Activated naive CD4-positive, alpha-beta T cell treated with anti-CD3 and anti-CD28 coated beads, Interleukin-2, amount 50 U/mL, for 16 hours (primary cell): ENCODE measurements around the gene HOXA6.

Experiments used
- DNase-seq: peaks from one replicate; pipeline ENCODE4 v3.0.0-alpha.2; 2020

HOXA6 gene

DNA sequence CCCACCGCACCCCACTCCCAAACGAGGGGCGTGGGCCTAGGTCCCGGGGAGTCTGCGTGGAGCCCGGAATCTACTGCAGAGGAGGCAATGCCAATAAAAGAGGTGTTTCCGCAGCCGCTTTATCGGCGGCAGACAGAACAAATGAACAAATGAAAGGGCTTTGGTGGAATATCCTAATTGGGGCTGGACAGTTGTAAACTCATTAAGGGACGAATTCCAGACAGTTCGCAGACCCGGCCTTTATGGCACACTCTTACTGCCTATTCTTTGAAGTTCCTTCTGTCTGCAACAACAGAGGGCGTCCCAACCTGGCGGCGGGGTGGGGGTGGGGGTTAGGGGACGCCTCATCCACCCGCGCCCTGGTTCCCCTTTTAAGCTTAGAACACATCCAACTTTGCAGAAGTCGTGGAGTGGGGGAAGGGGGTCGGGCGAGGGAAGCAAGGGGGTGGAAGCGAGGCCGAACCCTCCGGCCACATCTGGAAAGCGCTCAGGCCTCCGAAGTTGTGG, 13.7 kb upstream of the HOXA6 start:
- no peak for DNase-seq

DNA sequence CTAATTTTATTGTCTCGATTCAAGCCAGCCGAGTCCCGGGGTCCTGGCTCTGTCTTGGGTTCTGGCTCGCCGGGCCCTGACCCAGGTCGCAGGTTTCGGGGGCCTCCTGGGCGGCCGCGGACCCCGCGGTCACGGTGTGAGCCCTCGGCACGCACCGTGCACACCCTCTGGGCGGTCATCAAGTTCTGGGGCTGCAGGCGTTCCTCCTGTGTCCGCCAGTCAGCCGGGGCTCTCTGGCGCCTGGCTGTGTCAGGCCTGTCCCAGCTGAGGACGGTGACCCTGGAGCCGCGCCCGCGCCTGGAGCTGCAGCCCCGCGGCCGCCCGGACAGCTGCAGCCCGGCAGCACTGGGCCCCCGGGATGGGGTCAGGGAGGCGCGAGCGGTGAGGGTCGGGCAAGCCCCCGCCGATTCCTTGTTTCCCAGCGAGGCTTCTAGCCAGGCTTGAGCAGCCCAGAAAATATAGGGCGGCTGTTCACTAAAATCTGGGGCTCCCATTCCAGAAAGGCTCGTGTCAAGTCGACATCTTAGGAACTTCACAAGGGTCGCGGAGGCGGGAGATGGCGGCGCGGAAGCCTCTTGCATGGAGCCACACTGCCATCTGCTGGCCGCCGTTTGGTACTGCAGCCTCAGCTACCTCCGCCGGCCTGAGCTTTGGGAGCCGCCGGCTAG, 13.1 kb upstream of the HOXA6 start:
- peak; percentile 85 for DNase-seq

- DNase-seq, result peak; percentile 27
These were observed 12.6 kb upstream of the HOXA6 start for GRCh38 chr7:27160145-27160545.

- DNase-seq, result no peak
These were observed 11.9 kb upstream of the HOXA6 start for GRCh38 chr7:27159266-27160144.

GRCh38 chr7:27158436-27159265, 11.1 kb upstream of the HOXA6 start:
- no peak for DNase-seq

DNA sequence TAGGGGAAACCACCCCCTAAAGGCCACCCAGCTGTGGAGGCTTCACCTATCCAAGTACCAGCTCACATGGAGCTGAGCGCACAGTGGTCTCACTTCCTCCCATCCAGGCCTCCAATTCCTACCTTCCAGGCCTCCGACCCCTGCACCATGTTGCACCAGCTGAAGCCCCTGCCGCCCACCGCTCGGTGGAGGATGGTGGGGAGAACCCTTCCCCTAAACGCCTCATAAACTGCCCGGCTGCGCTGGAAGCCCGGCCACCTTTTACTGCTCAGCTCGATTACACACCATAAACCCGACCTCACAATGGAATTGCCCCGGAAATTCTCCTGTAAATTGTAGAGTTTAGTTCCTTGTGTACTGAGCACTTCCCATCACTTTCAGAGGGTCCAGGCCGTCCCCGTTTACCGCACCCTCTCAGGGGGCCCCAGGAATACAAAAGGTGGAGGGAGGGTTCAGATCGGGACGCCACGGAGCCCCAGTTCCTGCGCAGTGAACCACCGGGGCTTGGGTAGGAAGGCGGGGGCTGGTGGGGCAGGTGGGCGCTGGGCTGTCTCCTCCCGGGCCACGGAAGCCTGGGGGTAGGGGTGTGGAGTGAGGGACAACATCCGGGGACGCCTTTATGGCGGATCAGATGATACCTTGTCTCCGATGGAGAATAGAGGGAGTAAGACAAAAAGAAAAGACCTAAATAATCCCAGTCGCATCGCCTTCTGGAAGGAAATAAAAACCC, 10.3 kb upstream of the HOXA6 start:
- no peak for DNase-seq

DNA sequence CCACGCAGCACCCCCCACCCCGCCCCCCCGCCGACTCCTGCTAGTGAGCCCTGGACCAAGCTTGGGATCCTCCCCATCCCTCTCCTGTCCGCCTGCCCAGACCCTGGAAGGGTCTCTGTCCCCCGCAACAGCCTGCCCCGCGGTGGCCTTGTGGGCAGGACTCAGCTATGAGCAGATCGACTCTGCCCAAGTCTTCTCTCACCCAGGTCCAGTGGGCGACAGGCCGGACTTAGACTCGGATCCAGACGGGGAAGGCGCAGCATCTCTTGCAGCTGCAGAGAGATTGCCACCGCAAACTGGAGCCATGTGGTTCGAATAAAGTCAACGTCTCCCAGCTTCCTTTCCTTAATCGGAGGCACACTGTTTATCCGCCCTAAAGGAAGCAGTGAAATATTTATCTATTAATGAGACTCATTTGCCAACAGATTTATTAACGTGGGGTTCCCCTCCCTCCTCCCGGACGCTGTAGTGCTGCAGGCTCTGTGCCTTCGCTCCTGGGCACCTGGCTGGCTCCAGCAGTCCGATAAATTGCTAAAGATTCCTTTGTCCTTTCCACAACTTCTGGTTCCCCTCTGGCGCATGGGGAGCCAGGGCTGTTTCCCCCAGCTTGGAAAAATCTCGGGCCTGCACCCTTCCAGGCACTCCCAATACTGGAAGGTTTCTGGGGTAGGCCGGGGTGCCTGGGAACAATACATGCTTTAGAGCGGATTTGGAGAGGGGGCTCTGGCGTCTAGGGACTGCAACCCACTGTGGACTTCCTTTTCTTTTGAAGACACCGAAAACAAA, 9.5 kb upstream of the HOXA6 start:
- no peak for DNase-seq

GRCh38 chr7:27156508-27156898, 8.9 kb upstream of the HOXA6 start, which contains the start of gene HOXA7:
HOXA7 (minus strand) TSS chr7:27156675; CDS start chr7:27156545, 130 bp downstream.
- DNase-seq, result no peak

DNA sequence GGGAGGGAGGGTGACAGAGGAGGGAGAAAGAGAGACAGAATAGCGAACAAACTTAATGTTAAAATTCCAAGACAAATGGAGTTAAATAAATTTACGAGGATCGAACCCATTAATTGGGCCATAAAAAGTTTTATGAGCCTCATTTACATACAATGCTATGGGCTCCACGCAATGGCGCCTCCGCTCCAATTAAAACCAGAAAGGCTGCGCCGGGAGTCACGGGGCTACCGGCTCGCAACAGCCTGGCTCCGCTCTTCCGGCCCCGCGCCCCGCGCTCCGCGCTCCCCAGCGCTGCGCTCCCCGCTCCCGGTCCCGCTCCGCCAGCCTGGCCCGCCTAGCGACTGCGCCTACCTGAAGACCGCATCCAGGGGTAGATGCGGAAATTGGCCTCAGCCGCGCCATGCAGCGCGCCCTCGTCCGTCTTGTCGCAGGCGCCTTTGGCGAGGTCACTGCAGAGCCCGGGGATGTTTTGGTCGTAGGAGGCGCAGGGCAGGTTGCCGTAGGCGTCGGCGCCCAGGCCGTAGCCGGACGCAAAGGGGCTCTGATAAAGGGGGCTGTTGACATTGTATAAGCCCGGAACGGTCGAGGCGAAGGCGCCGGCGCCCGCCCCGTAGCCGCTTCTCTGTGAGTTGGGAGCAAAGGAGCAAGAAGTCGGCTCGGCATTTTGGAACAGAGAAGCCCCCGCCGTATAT, 8.4 kb upstream of the HOXA6 start:
- no peak for DNase-seq

DNA sequence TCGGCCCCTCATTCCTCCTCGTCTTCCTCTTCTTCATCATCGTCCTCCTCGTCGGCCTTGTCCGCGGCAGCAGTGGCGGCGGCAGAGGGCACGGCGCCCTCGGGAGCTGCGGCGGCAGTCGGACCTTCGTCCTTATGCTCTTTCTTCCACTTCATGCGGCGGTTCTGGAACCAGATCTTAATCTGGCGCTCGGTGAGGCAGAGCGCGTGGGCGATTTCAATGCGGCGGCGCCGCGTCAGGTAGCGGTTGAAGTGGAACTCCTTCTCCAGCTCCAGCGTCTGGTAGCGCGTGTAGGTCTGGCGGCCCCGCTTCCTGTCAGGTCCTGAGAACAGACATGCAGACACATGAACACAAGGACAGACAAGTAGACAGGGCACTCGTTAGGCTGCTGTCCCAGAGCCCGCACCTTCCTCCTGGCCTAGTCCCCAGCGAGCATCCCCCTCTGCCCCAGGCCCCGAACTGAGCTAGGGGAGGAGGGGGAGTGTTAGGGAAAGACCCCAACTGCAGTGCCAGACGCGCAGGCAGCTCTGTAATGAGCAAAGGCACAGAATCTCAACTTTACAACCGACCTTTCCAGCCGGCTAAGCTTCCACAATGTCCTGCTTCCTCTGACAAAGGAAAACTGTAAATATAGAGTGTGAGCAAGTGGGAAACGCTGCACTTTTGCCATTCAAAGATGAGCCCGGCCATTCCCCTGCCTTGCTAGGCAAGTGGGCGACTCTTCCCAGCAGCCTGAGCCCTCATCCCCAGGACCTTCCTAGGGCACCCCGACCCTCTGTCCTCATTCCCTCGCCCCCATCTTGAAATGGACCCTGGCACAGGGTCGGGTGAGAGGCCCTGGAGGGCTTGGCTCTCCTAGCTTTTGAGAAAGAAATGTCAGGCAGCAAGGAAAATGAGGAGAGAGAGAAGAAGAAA, 7.6 kb upstream of the HOXA6 start:
- DNase-seq, result peak; percentile 57

DNA sequence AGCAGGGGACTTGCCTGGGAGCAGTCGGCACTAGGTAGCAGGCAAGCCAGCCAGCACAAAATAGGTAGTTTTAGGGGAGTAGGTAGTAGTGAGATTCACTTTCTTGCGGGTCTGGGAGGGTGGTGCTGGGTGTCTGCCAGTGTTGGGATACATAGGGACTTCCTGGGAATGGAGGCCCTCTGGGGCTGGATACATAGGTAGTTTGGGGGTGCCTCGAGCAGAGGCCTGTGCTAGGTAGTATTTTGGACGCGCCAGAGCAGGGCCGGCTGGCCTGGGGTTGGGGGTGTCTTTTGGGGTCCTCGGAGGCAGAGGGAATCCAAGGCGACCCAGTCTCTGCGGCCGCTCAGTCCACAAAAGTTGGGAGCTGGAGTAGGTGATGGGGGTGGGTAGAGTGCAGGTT, 6.8 kb upstream of the HOXA6 start:
- no peak for DNase-seq

- DNase-seq, result no peak
These were observed 6.0 kb upstream of the HOXA6 start for GRCh38 chr7:27153526-27153925.

- DNase-seq, result peak; percentile 9
These were observed 5.4 kb upstream of the HOXA6 start for GRCh38 chr7:27152816-27153442.

DNA sequence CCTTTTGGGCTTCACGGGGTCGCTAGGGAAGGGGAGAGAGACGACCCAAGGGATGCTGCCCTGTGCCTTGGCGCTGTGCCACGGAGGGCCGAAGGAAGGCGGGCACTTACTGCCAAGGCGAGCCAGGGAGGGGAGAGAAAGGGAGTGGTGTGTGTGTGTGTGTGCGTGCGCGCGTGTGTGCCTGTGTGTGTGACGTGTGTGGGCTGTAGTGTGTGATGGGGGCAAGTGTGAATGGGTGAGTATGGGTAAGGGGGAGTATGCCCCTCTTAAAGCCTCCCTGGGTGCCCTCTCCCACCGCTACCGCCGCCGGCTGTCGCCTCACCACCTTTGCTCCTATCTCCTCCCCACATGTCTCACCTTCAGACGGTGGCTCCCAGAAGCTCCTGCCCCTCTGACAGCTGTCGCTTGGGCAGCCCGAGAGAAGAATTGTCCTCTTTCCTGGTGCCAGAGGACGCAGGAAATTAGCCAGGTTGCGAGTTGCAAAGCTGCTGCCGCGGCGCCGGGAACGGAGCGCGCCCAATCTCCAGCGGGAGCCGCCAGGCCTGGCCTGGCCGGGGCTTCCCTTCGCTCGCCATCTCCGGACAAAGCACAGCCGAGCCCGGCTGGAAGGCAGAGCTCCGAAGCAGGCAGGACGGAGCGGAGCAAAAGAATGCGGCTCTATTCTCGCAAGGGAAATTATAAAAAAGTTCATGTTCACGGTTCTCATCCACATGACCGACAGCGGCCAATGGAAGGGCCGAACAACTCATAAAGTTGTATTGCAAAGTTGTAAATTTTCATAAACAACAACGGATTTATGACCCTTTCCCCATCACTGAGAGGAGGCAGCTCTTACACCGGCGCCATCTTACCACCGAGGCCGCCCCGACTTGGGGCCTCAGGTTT, 4.6 kb upstream of the HOXA6 start, which contains the start of gene HOXA3:
Gene HOXA3, minus strand, starts transcription at position 653 of the 885 bp plus-strand sequence. CDS start 41,943 bp downstream, outside the sequence.
- DNase-seq, result peak; percentile 15

DNA sequence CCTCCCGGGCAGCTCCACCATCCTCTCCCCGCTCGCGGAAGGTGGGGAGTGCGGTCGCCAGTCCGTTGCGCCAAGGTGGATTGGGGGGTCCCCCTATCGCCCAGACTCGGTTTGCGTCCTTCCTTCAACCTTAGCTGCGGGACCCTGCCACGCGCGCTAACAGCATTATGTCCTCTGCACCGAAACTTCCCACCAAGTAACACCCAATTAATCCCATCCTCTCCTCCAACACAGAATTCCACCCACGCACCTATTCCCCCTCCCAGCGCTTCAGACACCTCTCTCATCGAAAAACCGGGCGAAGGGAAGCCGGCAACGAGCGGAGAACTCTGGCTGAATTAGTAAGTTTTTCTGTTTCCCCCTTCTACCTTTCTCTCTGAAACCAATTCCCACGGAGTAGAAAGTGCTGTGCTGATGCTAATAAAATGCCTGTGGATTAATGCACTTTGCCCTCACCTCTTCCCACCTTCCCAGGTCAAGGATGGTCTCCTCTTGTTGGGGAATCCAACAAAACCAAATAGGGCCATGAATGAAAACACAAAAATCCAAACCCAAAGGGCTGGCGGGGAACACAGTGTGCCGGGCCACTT, 3.9 kb upstream of the HOXA6 start:
- peak; percentile 11 for DNase-seq

- peak; percentile 71 for DNase-seq
These were observed 3.2 kb upstream of the HOXA6 start for GRCh38 chr7:27150568-27151340.
